ENCODE data around the gene KRTAP4-2.
"Not testable (repeated sequence)": the region's sequence is repeated elsewhere in the genome, so short reads cannot be mapped to it uniquely, and the experiment has no call there.

KRTAP4-2 gene

DNA sequence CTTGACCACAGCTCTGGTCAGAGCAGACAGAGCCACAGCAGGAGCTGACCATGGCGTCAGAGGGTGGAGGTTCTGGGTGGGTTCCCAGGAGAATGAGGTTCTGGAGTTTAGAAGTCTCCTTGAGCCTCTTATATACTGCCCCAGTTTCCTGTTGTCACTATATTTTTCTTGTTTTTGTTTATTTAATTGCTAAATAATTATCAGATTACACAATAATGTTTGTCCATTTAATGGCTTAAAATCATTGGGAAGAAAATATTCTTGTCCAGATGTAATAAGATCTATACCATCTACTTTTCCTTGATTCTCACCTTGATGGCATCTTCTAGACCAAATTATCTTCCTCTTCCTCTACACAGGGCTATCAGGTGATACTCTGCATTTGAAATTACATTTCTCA is 9.9 kb downstream of the KRTAP4-2 start, which contains the start of gene KRTAP4-3:
Gene KRTAP4-3, minus strand, starts transcription at position 101 of the 400 bp plus-strand sequence. Its CDS starts 49 bp downstream, at position 52.
- in situ Hi-C loops (cut with MboI; ENCODE audit: low pct_unique_long_range_greater_than_20kb, low sequenced_read_pairs) = no loop called here
- DNase-seq = no peak

DNA sequence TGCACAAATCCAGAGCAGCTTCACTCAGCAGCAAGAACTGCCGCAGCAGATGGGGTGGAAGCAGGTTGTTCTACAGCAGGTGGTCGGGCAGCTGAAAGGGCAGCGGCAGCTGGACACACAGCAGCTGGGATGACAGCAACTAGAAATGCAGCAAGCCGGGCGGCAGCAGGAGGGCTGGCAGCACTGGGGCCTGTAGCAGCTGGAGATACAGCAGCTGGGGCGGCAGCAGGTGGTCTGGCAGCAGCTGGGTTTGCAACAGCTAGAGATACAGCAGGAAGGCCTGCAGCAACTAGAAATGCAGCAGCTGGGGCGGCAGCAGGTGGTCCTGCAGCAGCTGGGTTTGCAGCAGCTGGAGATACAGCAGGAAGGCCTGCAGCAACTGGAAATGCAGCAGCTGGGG is 10.5 kb downstream of the KRTAP4-2 start:
- DNase-seq = no peak
- in situ Hi-C loops (cut with MboI; ENCODE audit: low pct_unique_long_range_greater_than_20kb, low sequenced_read_pairs) = no loop called here

DNA sequence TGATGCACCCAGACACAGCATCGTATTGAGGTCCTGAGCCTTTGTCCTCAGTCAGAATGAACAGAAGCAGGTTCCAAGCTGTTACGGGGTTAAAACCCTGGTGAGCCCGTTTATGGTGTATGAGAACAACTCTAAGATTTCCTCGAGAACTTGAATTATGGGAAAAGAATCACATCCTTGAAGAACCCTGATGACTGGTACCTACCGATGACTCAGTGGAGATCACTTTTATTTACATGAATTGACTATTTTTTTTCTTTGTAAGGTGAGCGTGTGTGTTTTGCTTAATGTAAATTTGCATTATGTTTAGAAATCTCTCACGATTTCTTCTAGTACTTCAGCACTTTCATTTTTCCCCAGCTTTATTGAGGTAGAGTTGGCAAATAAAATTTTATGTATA is 14.2 kb downstream of the KRTAP4-2 start:
- in situ Hi-C loops (cut with MboI; ENCODE audit: low pct_unique_long_range_greater_than_20kb, low sequenced_read_pairs) = no loop called here
- DNase-seq = no peak

DNA sequence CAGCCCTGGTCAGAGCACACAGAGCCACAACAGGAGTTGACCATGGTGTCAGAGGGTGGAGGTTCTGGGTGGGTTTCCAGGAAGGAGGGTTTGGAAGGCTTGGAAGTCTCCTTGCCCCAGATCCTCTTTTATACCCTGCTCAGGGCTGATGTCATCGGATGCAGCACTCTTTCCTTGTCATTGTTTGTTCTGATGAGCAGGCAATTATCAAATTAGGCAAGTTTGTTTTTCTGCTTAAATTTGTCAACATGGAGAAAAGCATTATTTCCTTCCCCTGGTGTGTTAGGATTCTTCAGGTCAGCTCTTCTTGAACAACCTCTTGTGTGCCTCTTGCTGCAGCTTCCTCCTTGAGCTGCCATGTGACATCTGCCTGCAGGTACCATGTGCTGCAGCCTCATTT is 17.4 kb downstream of the KRTAP4-2 start, which contains the start of gene KRTAP4-4:
Gene KRTAP4-4, minus strand, starts transcription at position 101 of the 400 bp plus-strand sequence. Its CDS starts 57 bp downstream, at position 44.
- DNase-seq = no peak
- in situ Hi-C loops (cut with MboI; ENCODE audit: low pct_unique_long_range_greater_than_20kb, low sequenced_read_pairs) = no loop called here

DNA sequence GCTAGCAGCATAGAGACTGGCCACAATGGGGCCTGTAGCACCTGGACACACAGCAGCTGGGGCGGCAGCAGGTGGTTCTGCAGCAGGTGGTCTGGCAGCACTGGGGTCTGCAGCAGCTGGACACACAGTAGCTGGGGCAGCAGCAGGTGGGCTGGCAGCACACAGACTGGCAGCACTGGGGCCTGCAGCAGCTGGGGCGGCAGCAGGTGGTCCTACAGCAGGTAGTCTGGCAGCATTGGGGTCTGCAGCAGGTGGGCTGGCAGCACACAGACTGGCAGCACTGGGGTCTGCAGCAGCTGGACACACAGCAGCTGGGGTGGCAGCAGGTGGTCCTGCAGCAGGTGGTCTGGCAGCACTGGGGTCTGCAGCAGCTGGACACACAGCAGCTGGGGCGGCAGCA is 17.8 kb downstream of the KRTAP4-2 start:
- in situ Hi-C loops (cut with MboI; ENCODE audit: low pct_unique_long_range_greater_than_20kb, low sequenced_read_pairs); DNase-seq: not testable (repeated sequence)

DNA sequence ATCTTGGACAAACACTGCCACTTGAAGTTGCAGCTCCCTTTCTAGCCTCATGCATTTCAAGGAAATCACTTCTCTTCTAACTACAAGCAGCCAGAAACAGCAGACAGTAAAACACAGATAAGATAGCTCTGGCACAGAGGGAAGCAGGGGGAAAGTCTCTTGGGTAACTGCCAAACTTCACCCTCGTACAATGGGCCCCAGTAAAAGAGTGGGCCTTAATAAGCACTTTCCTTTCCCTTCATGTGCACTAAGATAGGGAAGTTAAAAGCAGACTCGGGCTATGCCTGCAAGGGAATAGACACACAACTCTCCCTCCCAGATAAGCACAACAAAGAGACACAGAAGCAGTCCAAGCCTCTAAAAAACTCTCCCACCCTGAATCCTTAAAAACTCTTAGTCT is 24.2 kb downstream of the KRTAP4-2 start:
- in situ Hi-C loops (cut with MboI; ENCODE audit: low pct_unique_long_range_greater_than_20kb, low sequenced_read_pairs) = no loop called here
- peak; percentile 40 for DNase-seq

DNA sequence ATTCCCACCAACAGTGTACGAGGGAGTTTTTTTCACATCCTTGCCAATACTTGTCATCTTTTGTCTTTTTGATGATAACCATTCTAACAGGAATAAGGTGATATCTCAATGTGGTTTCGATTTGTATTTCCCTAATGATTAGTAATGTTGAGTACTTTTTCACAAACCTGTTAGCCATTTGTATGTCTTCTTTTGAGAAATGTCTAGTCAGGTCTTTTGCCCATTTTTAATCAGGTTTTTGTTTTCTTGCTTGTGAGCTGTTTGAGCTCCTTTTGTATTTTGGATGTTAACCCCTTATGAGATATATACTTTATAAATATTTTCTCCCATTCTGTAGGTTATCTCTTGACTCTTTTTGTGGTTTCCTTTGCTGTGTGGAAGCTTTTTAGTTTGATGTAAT is 26.5 kb downstream of the KRTAP4-2 start:
- in situ Hi-C loops (cut with MboI; ENCODE audit: low pct_unique_long_range_greater_than_20kb, low sequenced_read_pairs) = no loop called here
- no peak for DNase-seq

DNA sequence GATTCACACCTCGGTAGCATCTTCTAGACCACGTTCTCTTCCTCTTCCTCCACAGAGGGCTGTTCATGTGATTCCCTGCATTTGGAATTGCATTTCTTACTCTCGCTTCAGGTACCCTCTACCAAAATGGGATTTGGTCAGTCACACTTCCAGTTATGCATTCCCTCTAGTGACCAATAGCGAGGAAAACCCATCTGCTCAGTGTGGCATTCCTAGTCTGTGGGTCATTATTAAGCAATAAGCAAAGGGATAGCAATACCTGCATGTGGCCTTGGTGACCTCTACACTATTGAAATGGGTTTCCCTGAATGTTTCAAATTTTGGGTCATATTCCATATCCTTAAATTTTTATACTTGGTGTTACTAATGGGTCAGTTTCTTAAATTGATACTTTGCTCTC is 28.0 kb downstream of the KRTAP4-2 start:
- DNase-seq = no peak
- in situ Hi-C loops (cut with MboI; ENCODE audit: low pct_unique_long_range_greater_than_20kb, low sequenced_read_pairs) = no loop called here

DNA sequence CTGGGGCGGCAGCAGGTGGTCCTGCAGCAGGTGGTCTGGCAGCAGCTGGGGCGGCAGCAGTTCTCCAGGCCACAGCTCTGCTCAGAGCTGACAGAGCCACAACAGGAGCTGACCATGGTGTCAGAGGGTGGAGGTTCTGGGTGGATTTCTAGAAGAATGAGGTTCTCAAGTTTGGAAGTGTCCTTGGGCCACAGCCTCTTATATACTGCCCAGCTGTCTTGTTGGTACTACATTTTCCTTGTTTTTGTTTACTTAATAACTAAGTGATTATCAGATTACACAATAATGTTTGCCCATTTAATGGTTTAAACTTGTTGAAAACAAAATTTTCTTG is 28.4 kb downstream of the KRTAP4-2 start, which contains the start of gene KRTAP4-5:
Gene KRTAP4-5, minus strand, starts transcription at position 174 of the 334 bp plus-strand sequence. Its CDS starts 58 bp downstream, at position 116.
- in situ Hi-C loops (cut with MboI; ENCODE audit: low pct_unique_long_range_greater_than_20kb, low sequenced_read_pairs) = no loop called here
- no peak for DNase-seq

DNA sequence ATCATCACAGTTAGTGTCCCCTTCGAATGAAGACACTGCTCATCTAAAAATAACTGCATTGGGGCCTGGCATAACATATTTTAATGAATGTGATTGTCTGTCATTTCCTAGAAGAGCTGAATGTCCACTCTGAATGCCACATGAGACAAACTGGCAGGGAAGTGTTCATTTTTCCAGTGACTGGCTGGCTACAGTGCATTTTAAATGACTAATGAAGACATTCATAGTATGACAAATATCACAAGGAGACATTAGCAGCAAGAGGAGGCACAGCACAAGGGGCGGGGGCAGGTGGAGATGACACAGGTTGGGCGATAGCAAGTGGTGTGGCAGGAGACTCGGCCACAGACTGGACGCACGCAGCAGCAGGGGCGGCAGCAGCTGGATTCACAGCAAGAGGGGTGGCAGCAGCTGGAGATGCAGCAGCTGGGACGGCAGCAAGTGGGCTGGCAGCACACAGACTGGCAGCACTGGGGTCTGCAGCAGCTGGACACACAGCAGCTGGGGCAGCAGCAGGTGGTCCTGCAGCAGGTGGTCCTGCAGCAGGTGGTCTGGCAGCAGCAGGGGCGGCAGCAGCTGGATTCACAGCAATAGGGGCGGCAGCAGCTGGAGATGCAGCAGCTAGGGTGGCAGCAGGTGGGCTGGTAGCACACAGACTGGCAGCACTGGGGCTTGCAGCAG is 28.9 kb downstream of the KRTAP4-2 start:
- in situ Hi-C loops (cut with MboI; ENCODE audit: low pct_unique_long_range_greater_than_20kb, low sequenced_read_pairs); DNase-seq: not testable (repeated sequence)

DNA sequence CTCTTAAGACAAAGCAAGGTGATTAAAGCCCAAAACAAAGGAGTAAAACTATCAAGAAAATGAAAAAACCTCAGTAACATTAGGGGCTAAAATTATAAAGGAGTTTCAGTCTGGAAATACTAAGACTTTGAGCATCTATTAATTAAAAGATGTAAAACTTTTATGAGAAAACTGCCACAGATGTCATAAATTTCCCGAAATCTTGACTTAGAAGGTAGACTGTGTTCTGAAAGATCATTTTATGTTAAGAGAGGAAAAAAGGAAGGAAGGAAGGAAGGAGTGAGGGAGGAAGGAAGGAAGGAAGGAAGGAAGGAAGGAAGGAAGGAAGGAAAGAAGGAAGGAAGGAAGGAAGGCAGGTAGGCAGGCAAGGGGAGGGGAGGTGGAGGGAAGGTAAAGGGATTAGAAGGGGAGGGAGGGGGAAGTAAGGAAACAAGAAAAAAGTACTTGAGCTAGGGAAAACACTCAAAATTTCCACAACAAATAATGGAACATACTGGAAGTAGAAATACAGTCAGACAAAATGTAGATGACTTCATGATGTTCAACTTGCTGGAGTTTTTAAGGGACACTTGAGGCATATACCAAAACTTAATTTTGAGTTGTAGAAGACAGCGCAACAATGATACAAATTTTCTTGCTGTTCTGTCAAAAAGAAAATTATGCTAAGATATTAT is 30.4 kb downstream of the KRTAP4-2 start:
- in situ Hi-C loops (cut with MboI; ENCODE audit: low pct_unique_long_range_greater_than_20kb, low sequenced_read_pairs) = no loop called here
- no peak for DNase-seq

DNA sequence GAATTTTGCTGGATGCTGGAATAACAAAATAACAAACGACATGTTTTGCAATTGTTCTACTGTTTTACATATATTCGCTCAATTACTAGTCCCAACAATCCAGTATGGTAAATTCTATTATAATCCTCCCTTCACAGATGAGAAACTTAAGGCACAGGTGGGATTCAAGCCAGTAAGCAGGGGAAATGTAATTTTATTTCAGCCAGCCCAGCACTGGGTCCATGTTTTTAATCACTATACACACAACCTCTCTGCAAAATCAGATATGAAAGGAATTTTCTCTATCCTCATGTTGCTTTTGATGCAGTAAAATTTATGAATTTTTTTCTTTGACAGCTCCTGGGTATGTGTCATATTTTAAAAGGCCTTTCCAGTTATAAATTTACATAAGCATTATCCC is 32.8 kb downstream of the KRTAP4-2 start:
- in situ Hi-C loops (cut with MboI; ENCODE audit: low pct_unique_long_range_greater_than_20kb, low sequenced_read_pairs) = no loop called here
- no peak for DNase-seq

DNA sequence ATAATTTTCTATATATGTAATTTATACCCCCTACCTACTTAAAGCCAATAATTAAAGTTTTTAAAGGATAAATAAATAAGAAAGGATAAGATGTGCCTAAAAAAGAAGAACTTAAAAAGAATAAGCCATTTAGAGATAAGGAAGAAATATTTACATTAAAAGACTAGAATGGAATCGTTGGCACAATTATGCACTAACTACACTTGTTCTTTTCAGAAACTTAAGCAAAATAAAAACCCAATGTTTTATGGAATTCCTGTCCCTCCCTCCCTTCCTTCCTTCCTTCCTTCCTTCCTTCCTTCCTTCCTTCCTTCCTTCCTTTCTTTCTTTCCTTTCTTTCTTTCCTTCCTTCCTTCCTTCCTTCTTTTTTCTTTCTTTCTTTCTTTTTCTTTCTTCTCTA is 33.2 kb downstream of the KRTAP4-2 start:
- DNase-seq = no peak
- in situ Hi-C loops (cut with MboI; ENCODE audit: low pct_unique_long_range_greater_than_20kb, low sequenced_read_pairs) = no loop called here

DNA sequence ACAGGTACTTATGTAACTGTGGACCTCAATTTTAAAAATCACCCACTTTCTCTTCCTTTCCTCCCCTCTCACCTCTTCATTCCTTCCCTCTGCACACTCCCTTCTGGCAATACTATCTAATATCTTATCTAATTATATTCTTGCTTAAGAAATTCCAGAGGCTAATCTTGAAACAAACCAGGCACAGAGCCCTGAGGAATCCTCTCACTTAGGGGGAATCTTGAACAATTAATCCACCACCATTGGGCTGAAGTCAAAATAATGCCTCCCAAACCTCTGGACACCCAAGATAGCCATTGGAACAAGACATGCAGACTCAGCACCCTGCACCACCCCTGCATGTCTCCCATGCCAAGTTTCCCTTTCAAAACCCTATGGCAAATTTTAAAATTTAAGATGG is 36.7 kb downstream of the KRTAP4-2 start:
- in situ Hi-C loops (cut with MboI; ENCODE audit: low pct_unique_long_range_greater_than_20kb, low sequenced_read_pairs) = no loop called here
- DNase-seq = no peak

DNA sequence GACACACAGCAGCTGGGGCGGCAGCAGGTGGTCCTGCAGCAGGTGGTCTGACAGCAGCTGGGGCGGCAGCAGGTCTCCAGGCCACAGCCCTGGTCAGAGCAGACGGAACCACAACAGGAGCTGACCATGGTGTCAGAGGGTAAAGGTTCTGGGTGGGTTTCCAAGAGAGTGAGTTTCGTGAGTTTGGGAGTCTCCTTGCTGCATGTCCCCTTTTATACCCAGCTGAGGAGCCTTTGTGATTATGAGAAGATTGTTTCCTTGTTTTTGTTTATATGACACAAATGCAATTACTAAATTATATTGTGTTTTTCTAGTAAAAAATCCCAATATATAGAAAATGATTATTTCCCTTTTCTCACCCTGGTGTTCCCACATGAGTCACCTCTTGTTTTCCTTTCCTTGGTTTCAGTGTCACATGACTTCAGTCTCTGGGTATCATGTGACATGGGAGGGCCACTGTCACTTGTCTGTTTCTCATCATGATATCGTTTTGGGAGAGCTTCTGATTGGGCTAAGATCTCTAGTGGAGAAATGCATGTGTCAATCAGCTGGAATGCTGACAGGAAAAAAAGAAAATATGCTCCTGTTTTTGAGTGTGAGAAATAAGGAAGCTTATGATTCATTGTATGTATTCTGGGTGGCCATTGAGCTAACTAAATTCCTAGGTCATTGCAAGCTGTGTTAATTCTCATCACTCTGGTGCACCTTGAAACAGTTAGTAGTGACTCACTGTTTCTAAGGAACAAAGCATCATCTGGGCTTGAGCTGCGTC is 37.5 kb downstream of the KRTAP4-2 start, which contains the start of gene KRTAP4-6:
Gene KRTAP4-6, minus strand, starts transcription at position 185 of the 772 bp plus-strand sequence. Its CDS starts 57 bp downstream, at position 128.
- in situ Hi-C loops (cut with MboI; ENCODE audit: low pct_unique_long_range_greater_than_20kb, low sequenced_read_pairs) = no loop called here
- no peak for DNase-seq

DNA sequence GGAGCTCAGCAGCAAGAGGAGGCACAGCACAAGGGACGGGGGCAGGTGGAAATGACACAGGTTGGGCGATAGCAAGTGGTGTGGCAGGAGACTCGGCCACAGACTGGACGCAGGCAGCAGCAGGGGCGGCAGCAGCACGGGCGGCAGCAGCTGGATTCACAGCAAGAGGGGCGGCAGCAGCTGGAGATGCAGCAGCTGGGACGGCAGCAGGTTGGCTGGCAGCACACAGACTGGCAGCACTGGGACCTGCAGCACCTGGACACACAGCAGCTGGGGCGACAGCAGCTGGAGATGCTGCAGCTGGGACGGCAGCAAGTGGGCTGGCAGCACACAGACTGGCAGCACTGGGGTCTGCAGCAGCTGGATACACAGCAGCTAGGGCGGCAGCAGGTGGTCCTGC is 38.2 kb downstream of the KRTAP4-2 start:
- DNase-seq; in situ Hi-C loops (cut with MboI; ENCODE audit: low pct_unique_long_range_greater_than_20kb, low sequenced_read_pairs): not testable (repeated sequence)

DNA sequence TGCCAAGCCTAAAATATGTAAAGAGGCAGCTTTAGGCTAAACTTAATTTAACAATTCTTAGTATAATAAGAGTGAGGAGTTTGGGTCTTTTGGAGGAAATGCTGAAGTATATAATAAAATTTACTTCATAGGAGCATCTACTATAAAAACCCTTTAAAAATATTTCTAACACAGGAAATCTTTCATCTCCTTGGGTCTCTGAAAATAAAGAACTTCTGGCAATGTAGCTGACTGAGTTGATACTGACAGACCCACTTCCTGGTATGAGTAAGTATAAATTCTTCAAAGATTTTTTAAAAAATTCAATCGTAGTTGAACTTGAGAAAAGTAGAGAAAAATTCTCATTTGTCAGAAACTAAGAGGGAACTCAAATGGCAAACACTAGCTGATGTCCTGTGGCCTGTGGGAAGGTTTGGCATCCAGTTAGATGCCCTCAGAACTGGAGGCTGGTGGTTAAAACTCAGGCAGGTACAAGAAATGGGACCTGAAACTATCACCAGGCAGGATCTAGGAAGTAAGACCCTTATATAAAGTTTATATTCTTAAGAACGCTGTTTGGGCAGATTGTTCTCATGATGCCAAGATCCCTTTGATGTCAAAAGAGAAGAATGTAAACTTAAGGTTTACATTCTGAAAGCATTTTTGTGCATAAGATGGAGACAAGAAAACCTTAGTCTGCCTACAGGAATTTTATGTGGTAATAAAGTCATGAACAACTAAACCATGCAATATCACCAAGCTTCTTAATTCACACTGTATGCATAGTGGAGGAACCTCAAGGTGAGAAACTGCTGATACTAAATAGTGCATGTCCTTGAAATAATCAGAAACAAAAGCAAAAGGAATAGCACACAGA is 43.9 kb downstream of the KRTAP4-2 start:
- in situ Hi-C loops (cut with MboI; ENCODE audit: low pct_unique_long_range_greater_than_20kb, low sequenced_read_pairs) = no loop called here
- DNase-seq = no peak

DNA sequence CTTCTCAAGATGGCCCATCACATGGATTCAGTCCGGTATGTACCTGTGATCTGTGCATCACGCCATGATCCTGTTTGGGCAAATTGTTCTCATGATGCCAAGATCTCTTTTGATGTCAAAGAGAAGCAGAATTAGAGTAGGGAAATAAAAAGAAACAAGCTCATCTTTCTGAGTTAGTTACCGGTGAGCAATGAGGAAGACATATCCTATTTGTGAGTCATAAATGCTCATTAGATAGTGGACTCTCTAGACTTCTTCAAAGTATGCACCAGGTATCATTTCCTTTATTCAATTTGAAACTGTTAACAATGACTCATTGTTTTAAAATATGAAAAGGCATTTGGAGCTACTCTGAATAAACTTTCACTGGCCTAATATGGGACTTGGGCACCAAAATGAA is 46.0 kb downstream of the KRTAP4-2 start:
- in situ Hi-C loops (cut with MboI; ENCODE audit: low pct_unique_long_range_greater_than_20kb, low sequenced_read_pairs) = no loop called here
- DNase-seq = no peak

All from KBM-7 (cell line).